SK-MEL-5 (cell line): ENCODE data around the gene UBE4A. TPM values are rescaled to one million over a fixed set of nuclear protein-coding genes. Genes with fewer than 3 reads are reported as not detected.
"Not testable (repeated sequence)": the region's sequence is repeated elsewhere in the genome, so short reads cannot be mapped to it uniquely, and the experiment has no call there.

Experiments used
- DNase-seq: peaks from one replicate; pipeline ENCODE4 v3.0.0-alpha.2; 2016; ENCODE audit warnings: low read depth, low spot score
- in situ Hi-C: cut with HindIII; loops from 2 replicates; pipeline ENCODE4 v1.10.0; 2016; ENCODE audit warnings: low sequenced_read_pairs, high pct_unique_total_duplicates, low pct_unique_long_range_greater_than_20kb
- total RNA-seq: library from RNA; depleted of rRNA; stranded (reverse); fragments of >200 nt; shearing (Covaris generic); gene quantifications from 2 replicates; pipeline ENCODE4 v1.2.3, GENCODE V29; 2014

Gene UBE4A
- total RNA-seq, 1 experiment from 2014 or later, result 51.1 TPM

GRCh38 chr11:118379497-118379896, 20.1 kb downstream of the UBE4A start:
- DNase-seq, result no peak
- in situ Hi-C loops, result no loop called here

- no peak for DNase-seq
- in situ Hi-C loops, result no loop called here
Observed at GRCh38 chr11:118380571-118380970, 21.2 kb downstream of the UBE4A start.

GRCh38 chr11:118382954-118383353, 23.6 kb downstream of the UBE4A start:
- in situ Hi-C loops, result no loop called here
- DNase-seq, result no peak

GRCh38 chr11:118383657-118384056, 24.3 kb downstream of the UBE4A start:
- DNase-seq, result no peak
- in situ Hi-C loops, result no loop called here

- no peak for DNase-seq
- in situ Hi-C loops, result no loop called here
Observed at GRCh38 chr11:118396097-118396501, 36.7 kb downstream of the UBE4A start.

GRCh38 chr11:118397448-118397847, 38.0 kb downstream of the UBE4A start:
- in situ Hi-C loops, result no loop called here
- no peak for DNase-seq

- in situ Hi-C loops, result no loop called here
- peak; percentile 38 for DNase-seq
Observed at GRCh38 chr11:118398791-118399559, 39.6 kb downstream of the UBE4A start.

- peak; percentile 85 for DNase-seq
- in situ Hi-C loops, result no loop called here
Observed at GRCh38 chr11:118401151-118401879, 41.9 kb downstream of the UBE4A start, which contains the start of gene ATP5MG. ATP5MG (plus strand) TSS chr11:118401606; CDS start chr11:118401666, 60 bp downstream.

GRCh38 chr11:118401880-118402590, 42.6 kb downstream of the UBE4A start:
- DNase-seq, result peak; percentile 6
- in situ Hi-C loops, result no loop called here

- DNase-seq, in situ Hi-C loops: not testable (repeated sequence)
Observed at GRCh38 chr11:118402594-118402993, 43.2 kb downstream of the UBE4A start.

GRCh38 chr11:118406599-118407166, 47.3 kb downstream of the UBE4A start:
- in situ Hi-C loops, result no loop called here
- DNase-seq, result no peak

GRCh38 chr11:118410055-118410745, 50.8 kb downstream of the UBE4A start:
- no peak for DNase-seq
- in situ Hi-C loops, result no loop called here

GRCh38 chr11:118411530-118411929, 52.1 kb downstream of the UBE4A start:
- in situ Hi-C loops, result no loop called here
- no peak for DNase-seq

GRCh38 chr11:118412921-118413320, 53.5 kb downstream of the UBE4A start:
- no peak for DNase-seq
- in situ Hi-C loops, result no loop called here

- no peak for DNase-seq
- in situ Hi-C loops, result no loop called here
Observed at GRCh38 chr11:118415062-118415738, 55.8 kb downstream of the UBE4A start.

GRCh38 chr11:118415739-118416068, 56.3 kb downstream of the UBE4A start:
- in situ Hi-C loops, result no loop called here
- DNase-seq, result peak; percentile 16

- DNase-seq, in situ Hi-C loops: not testable (repeated sequence)
Observed at GRCh38 chr11:118416900-118417299, 57.5 kb downstream of the UBE4A start.
